CD14-positive monocyte (primary cell): Measurements from ENCODE around the gene CLASP1. TPM values are rescaled to one million over a fixed set of nuclear protein-coding genes. Genes with fewer than 3 reads are reported as not detected.

Source experiments
- DNase-seq, 3 donors: peaks; one replicate each; pipeline ENCODE4 v3.0.0-alpha.2; 2011 to 2022
- H2AFZ ChIP-seq: 2 replicates; pipeline ENCODE4 v1.6.0; 2012; ENCODE audit warnings: mild to moderate bottlenecking, low read depth, low read length, inconsistent platforms; ENCODE audit not compliant: insufficient read depth, poor library complexity, severe bottlenecking
- H3K27ac ChIP-seq, 2 donors: 1 replicate in 1 of 2; 2 replicates in 1 of 2; pipeline ENCODE4 v1.5.1; 2012 to 2013; ENCODE audit warnings: low read length in 2 of 2, control low read depth in 1 of 2, inconsistent platforms in 1 of 2, low read depth in 1 of 2, mild to moderate bottlenecking in 1 of 2
- H3K27me3 ChIP-seq, 2 donors: one replicate each; pipeline versions ENCODE4 v1.6.0 to v1.6.1; 2011 to 2013; ENCODE audit warnings: low read length in 2 of 2; ENCODE audit not compliant: control insufficient read depth in 2 of 2, insufficient read depth in 2 of 2
- H3K36me3 ChIP-seq, 2 donors: replicated peaks in 1 of 2; 1 replicate in 1 of 2; 2 replicates in 1 of 2; pipeline versions ENCODE4 v1.5.1 to v1.6.1; 2012 to 2013; ENCODE audit warnings: low read length in 2 of 2, control low read depth in 1 of 2, inconsistent platforms in 1 of 2, mild to moderate bottlenecking in 1 of 2; ENCODE audit not compliant: insufficient read depth in 2 of 2, control insufficient read depth in 1 of 2
- H3K4me1 ChIP-seq, 2 donors: 1 replicate in 1 of 2; 2 replicates in 1 of 2; pipeline versions ENCODE4 v1.5.1 to v1.6.1; 2012 to 2013; ENCODE audit warnings: low read length in 2 of 2, control low read depth in 1 of 2, inconsistent platforms in 1 of 2, mild to moderate bottlenecking in 1 of 2, moderate library complexity in 1 of 2; ENCODE audit not compliant: insufficient read depth in 2 of 2, control insufficient read depth in 1 of 2
- H3K4me2 ChIP-seq: replicated peaks from 2 replicates; pipeline ENCODE3; 2012; ENCODE audit warnings: low read length, moderate library complexity, mild to moderate bottlenecking; ENCODE audit not compliant: poor library complexity, severe bottlenecking; ENCODE audit errors: extremely low read depth
- H3K4me3 ChIP-seq, 3 experiments: fragments of 200-600 bp in 1 of 3; sonication (generic) in 1 of 3; replicated peaks in 1 of 3; 1 replicate in 2 of 3; 2 replicates in 1 of 3; pipeline ENCODE4 v1.5.1; 2011 to 2013; ENCODE audit warnings: low read length in 3 of 3, mild to moderate bottlenecking in 3 of 3, control low read depth in 2 of 3, low read depth in 2 of 3, inconsistent platforms in 1 of 3, moderate library complexity in 1 of 3
- H3K79me2 ChIP-seq: 2 replicates; pipeline ENCODE4 v1.6.0; 2012; ENCODE audit warnings: mild to moderate bottlenecking, control low read depth, inconsistent platforms, low read length, moderate library complexity; ENCODE audit not compliant: insufficient read depth
- H3K9ac ChIP-seq: 2 replicates; pipeline ENCODE4 v1.6.0; 2017; ENCODE audit warnings: low read length, mild to moderate bottlenecking; ENCODE audit not compliant: insufficient read depth, poor library complexity, severe bottlenecking
- H3K9me3 ChIP-seq, 2 donors: replicated peaks in 1 of 2; 1 replicate in 1 of 2; 2 replicates in 1 of 2; pipeline versions ENCODE4 v1.5.1 to v1.6.1; 2012 to 2013; ENCODE audit warnings: low read length in 2 of 2, control low read depth in 1 of 2; ENCODE audit not compliant: control insufficient read depth in 1 of 2, insufficient read depth in 1 of 2
- H4K20me1 ChIP-seq: 2 replicates; pipeline ENCODE4 v1.6.0; 2012; ENCODE audit warnings: mild to moderate bottlenecking, low read length, control low read depth, moderate library complexity; ENCODE audit not compliant: insufficient read depth
- H3K27ac Mint-ChIP-seq, 7 donors: one replicate each; pipeline ENCODE4 v1.8.0; 2020; ENCODE audit warnings: mild to moderate bottlenecking in 7 of 7, mixed read lengths in 7 of 7, moderate library complexity in 6 of 7, inconsistent platforms in 2 of 7
- H3K27me3 Mint-ChIP-seq, 3 donors: one replicate each; pipeline ENCODE4 v1.8.0; 2021 to 2022; ENCODE audit warnings: low read depth in 3 of 3, mild to moderate bottlenecking in 3 of 3, mixed read lengths in 3 of 3, moderate library complexity in 3 of 3, inconsistent platforms in 1 of 3
- H3K36me3 Mint-ChIP-seq, 2 donors: one replicate each; pipeline ENCODE4 v1.8.0; 2020; ENCODE audit warnings: mixed read lengths in 2 of 2, inconsistent platforms in 1 of 2, mild to moderate bottlenecking in 1 of 2
- H3K4me1 Mint-ChIP-seq: one replicate; pipeline ENCODE4 v1.8.0; 2020; ENCODE audit warnings: mild to moderate bottlenecking, mixed read lengths
- H3K4me3 Mint-ChIP-seq, 2 donors: one replicate each; pipeline ENCODE4 v1.8.0; 2020; ENCODE audit warnings: mild to moderate bottlenecking in 2 of 2, mixed read lengths in 2 of 2, moderate library complexity in 1 of 2
- H3K9me3 Mint-ChIP-seq, 7 donors: one replicate each; pipeline ENCODE4 v1.8.0; 2020 to 2022; ENCODE audit warnings: mixed read lengths in 7 of 7, mild to moderate bottlenecking in 6 of 7, moderate library complexity in 6 of 7, inconsistent platforms in 2 of 7
- WGBS: methylation state at CpG from one replicate; pipeline ENCODE4 v1.1.5; 2013; ENCODE audit warnings: missing lambda C conversion rate; ENCODE audit not compliant: insufficient coverage; 5-methylcytosine and 5-hydroxymethylcytosine counted together
- intact Hi-C, 2 donors: fragments of 100-400 bp; cut with micrococcal nuclease; formaldehyde crosslinking; loops; one replicate each; pipeline versions ENCODE4 v1.15.0 to v1.15.1; 2023
- polyA plus RNA-seq, 3 donors: library from polyadenylated mRNA; depleted of rRNA in 1 of 3; unstranded in 2 of 3; stranded (reverse) in 1 of 3; fragments of 300-500 nt in 2 of 3; fragments of >200 nt in 1 of 3; fragmentation: Illumina TruSeq in 2 of 3; gene quantifications; 1 replicate in 2 of 3; 2 replicates in 1 of 3; pipeline ENCODE4 v1.2.3, GENCODE V29; 2012 to 2021
- TF ChIP-seq, protein P1 (sequence below): fragments of 200-600 bp; IDR thresholded peaks from one replicate; pipeline ENCODE4 v1.8.0; 2022; ENCODE audit warnings: antibody characterized with exemption, mild to moderate bottlenecking

CLASP1 gene
- polyA plus RNA-seq, 3 donors = 4.8 to 8.1 (median 7.6) TPM

DNA sequence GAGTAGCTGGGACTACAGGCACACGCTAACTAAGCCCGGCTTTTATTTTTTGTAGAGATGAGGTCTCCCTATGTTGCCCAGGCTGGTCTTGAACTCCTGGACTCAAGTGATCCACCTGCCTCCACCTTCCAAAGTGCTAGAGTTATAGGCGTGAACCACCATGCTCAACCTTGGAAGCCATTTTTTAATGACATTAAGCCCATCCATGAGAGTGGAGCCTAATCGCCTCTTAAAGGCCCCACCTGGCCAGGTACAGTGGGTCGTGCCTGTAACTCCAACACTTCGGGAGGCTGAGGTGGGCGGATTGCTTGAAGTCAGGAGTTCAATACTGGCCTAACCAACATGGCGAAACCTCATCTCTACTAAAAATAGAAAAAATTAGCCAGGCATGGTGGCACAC is 322.6 kb downstream of the CLASP1 start:
- intact Hi-C loops = no loop called here
- H3K4me1 ChIP-seq = no peaks in the 10 kb centered on the region
- no peaks in the 10 kb centered on the region for H3K36me3 ChIP-seq
- WGBS = 80% methylated on average over 5 of the region's 8 CpGs
- no peaks in the 10 kb centered on the region for H3K79me2 ChIP-seq
- H3K9me3 ChIP-seq = no peaks in the 10 kb centered on the region
- no peaks in the 10 kb centered on the region for H3K9me3 Mint-ChIP-seq
- H4K20me1 ChIP-seq = no peaks in the 10 kb centered on the region
- H3K27ac ChIP-seq = no peak overlapping the region
- H3K36me3 Mint-ChIP-seq = no peaks in the 10 kb centered on the region
- no peak for DNase-seq
- no peak overlapping the region for H3K27ac Mint-ChIP-seq
- no peak overlapping the region for H3K4me3 ChIP-seq
- peaks cover 3 to 8% (median 7%) of the 10 kb centered on the region in 3 donors for H3K27me3 Mint-ChIP-seq
- H3K4me3 Mint-ChIP-seq = no peak overlapping the region
- H2AFZ ChIP-seq = no peak overlapping the region
- peaks cover 3% of the 10 kb centered on the region for H3K4me1 Mint-ChIP-seq
- TF ChIP-seq, protein P1, sequence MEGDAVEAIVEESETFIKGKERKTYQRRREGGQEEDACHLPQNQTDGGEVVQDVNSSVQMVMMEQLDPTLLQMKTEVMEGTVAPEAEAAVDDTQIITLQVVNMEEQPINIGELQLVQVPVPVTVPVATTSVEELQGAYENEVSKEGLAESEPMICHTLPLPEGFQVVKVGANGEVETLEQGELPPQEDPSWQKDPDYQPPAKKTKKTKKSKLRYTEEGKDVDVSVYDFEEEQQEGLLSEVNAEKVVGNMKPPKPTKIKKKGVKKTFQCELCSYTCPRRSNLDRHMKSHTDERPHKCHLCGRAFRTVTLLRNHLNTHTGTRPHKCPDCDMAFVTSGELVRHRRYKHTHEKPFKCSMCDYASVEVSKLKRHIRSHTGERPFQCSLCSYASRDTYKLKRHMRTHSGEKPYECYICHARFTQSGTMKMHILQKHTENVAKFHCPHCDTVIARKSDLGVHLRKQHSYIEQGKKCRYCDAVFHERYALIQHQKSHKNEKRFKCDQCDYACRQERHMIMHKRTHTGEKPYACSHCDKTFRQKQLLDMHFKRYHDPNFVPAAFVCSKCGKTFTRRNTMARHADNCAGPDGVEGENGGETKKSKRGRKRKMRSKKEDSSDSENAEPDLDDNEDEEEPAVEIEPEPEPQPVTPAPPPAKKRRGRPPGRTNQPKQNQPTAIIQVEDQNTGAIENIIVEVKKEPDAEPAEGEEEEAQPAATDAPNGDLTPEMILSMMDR = no peak
- no peaks in the 10 kb centered on the region for H3K27me3 ChIP-seq
- H3K9ac ChIP-seq = no peak overlapping the region
- H3K4me2 ChIP-seq = no peak overlapping the region

DNA sequence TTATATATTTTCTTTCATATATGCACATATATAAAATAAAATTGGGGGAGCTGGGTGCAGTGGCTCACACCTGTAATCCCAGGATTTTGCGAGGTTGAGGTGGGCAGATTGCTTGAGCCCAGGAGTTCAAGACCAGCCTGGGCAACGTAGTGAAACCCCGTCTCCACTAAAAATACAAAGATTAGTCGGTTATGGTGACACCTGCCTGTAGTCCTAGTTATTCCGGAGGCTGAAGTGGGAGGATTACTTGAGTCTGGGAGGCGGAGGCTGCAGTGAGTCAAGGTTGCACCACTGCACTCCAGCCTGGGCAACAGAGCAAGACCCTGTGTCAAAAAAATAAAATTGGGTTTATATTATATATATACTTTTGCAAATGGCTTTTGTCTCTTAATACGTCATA is 324.7 kb downstream of the CLASP1 start:
- Mint-ChIP-seq H3K4me1 (peaks cover 3% of the 10 kb centered on the region), H3K9me3 (no peaks in the 10 kb centered on the region), H3K27me3 (peaks cover 4 to 11% (median 7%) of the 10 kb centered on the region in 3 donors), H3K36me3 (no peaks in the 10 kb centered on the region), H3K27ac (no peak overlapping the region), H3K4me3 (no peak overlapping the region)
- no peak overlapping the region for H2AFZ ChIP-seq
- intact Hi-C loops = loop anchor here in 1 of 2 donors (5.0 kb wide), 1 partner anchor 237 kb away; no protein-coding TSS in a partner anchor
- H3K4me1 ChIP-seq = no peaks in the 10 kb centered on the region
- H3K9me3 ChIP-seq = no peaks in the 10 kb centered on the region
- H3K27ac ChIP-seq = no peak overlapping the region
- no peak overlapping the region for H3K4me2 ChIP-seq
- no peak for DNase-seq
- 100% methylated on average over 1 of the region's 7 CpGs for WGBS
- H3K4me3 ChIP-seq = no peak overlapping the region
- TF ChIP-seq, protein P1 = no peak
- H3K36me3 ChIP-seq = no peaks in the 10 kb centered on the region
- H3K9ac ChIP-seq = no peak overlapping the region
- H3K27me3 ChIP-seq = no peaks in the 10 kb centered on the region
- no peaks in the 10 kb centered on the region for H4K20me1 ChIP-seq
- no peaks in the 10 kb centered on the region for H3K79me2 ChIP-seq
